Stimulated activated CD4-positive, alpha-beta T cell treated with anti-CD3 and anti-CD28 coated beads, Interleukin-2, amount 100 ng/mL, for 24 hours (primary cell): Measurements from ENCODE around the gene TNS3.
"Not testable (repeated sequence)": the region's sequence is repeated elsewhere in the genome, so short reads cannot be mapped to it uniquely, and the experiment has no call there.

ENCODE experiments used
- DNase-seq, 2 donors: peaks; one replicate each; pipeline ENCODE4 v3.0.0-alpha.2; 2020

TNS3 gene

DNA sequence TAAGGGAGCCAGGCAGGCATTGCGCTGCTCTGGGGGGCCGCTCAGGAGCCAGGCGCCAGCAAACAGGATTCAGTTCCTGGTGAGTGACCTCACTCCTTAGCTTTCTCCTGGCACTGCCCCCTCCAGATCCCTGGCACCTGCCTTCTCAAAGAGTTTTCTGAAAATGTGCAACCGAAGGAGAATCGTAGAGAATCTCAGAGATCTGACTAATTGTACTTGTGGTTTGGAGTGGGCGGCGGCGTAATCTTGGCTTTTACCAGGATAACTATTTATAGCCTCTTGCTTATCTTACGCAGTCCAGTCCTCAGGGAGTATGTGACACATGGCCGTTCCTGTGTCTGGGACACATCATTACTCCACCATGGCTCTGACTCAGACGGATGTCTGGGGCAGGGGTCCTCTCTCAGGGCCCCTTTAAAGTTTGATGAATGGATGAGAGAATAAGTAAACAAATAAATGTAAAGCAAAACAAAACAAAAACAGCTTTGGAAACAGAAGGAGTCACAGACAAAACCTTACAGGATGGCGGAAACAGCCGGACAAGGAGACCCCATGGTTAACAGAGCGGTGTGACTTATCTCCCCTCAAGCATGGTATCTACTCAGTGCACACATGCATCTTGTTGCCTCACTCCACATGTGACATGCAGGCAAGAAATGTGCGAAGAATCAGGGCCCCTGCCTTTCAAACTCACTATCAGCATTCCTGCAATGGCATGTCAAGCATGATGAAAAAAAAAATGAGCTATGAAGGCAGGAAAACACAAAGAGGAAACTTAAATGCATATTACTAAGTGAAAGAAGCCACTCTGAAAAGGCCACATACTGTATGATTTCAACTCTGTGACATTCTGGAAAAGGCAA lies 99.7 kb downstream of the TNS3 start:
- DNase-seq = no peak

- no peak for DNase-seq
Measured at GRCh38 chr7:47481541-47482012, 100.3 kb downstream of the TNS3 start.

DNA sequence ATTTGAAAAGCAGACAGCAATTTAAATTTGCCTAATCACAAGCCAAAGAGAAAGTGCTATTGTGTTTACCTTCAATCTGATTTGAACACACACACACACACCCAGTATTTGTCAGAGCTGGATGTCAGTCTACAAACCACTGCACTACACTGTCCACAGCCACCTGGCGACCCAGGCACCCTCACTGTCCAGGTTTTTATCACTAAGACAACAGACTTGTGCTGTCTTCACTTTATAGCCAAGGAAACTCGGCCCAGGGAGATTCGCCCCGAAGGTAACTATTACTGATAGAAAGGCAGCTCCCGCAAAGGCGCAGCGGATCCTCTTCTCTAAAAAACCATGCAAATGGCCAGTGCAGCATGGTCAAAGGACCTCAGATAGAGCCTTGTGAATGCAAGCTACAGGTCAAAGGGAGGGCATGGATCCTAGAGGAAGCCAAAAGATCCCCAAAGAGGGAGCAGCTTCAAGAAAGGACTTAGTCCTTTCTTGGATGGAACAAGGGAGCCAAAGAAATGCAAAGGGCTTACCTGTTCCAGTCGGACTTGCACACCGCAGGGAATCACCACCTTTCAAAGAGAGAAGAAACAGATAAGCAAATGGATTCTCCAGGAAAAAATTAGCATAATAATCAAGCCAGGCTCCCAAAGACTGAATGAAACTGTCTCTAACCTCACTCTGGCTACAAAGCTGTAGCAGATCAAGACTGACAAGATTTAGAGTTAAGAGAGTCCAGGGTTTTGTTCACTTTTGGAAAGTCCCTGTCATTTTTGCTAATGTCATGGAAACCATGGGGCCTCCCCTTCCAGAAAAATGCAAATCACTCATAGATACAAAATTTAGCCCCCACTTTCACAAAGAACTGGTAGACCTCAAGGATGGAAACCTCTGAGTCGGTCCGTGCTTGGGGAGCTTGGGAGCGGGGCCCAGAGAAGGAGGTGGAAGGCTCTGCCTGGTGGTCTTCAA lies 101.1 kb downstream of the TNS3 start:
- DNase-seq = no peak

GRCh38 chr7:47479821-47480575 lies 101.9 kb downstream of the TNS3 start:
- no peak for DNase-seq

DNA sequence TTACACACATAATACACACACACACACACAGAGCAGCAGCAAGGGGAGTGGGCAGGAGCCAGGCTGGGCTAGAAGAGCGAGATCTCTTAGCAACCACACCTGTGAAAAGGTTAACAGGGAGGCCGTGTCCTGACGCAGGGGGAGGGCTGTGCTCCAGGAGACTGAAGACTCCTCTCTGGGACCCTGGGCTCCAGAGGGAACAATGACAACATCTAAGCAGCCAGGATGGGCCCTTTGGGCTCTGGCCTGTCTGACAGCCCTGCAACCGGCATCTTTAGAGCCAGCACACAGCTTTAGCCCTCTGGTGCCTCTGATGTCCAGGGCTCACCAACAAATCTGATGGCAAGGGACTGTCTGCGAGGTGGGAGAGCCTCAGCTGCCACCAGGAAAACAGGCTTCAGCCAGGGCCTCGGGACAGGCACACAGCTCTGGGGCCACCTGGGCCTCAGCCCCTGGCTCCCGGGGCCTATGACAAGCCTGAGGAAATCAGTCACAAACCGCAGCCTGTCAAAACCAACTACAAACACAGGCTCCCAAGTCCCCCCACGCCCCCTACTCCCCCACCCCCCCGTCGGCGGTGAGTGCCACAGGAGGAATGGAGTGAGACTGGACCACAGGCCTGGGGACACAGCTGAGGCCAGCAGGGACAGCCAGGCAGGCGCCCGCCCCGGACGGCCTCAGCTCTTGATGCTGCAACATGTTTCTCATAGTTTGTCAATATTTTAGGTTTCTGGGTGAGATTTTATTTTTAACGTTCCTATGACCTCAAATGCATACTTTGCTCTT lies 102.8 kb downstream of the TNS3 start:
- DNase-seq = no peak

DNA sequence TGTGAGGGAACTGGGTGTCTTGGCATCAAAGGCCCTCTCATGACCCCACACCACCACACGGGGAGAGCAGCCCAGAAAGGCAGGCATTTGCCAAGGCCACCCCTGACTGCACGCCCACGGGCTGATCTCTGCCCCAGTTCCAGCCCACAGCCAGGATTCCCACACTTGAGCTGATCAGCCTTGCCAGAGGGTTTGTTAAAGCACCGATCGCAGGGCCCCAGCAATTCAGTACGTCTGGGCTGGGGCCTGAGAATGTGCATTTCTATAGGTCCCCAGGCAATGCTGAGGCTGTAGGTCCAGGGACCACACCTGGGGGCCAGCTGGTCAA lies 103.9 kb downstream of the TNS3 start:
- no peak for DNase-seq

DNA sequence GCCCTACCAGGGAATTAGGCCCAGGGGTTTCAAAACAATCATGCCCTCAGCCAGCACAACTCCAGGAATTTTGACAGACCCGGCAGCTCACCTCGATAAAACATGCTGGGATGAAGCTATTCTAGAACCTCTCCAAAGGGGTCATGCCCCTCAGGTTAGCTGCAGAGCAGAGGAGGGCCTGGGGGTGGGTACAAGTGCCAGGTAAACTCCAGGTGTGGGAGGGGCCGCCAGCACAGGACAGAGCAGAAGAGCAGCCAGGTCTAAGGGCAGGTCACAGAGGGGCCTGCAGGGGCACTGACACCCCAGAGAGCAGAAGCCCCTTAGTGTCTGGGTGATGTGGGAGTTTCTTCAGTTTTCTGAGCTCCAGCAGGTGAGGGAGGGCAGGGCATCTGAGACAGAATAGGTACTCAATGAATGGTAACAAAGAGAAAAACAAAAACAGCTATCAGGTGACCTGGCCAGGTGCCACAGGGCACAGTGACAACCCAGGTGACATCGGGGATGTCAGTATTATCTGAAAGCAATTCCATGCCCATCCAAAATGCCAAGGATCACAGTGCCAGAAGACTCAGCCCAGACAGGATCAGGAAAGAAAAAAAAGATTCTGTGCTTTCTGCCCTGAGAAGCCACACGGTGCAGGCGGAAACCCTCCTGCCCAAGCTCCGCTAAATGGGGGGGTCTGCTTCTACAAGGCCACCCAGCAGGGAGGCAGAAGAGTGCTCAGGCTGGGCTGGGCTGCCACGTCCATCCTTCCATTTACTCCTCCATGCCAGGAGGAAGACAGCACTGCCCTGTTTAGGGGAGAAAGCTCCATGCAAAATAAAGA lies 104.5 kb downstream of the TNS3 start:
- DNase-seq = no peak

DNA sequence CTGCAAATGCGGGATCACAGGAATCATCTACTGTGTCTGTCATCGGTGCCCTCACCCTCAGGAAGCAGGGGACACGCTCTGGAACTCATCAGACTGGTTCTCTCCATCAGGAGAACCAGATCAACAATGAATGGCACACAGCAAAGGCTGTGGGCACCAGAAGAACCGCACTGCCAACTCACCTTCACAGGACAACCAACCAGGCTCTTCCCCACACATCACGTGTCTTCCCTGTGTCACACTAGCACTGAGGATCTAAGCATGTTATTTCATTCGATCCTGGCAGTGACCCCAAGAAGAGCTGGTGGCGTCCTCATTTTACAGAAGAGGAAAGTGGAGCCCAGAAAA lies 106.1 kb downstream of the TNS3 start:
- DNase-seq = no peak

GRCh38 chr7:47474937-47475879 lies 106.7 kb downstream of the TNS3 start:
- DNase-seq = peak in 1 of 2 donors; percentile 5

DNA sequence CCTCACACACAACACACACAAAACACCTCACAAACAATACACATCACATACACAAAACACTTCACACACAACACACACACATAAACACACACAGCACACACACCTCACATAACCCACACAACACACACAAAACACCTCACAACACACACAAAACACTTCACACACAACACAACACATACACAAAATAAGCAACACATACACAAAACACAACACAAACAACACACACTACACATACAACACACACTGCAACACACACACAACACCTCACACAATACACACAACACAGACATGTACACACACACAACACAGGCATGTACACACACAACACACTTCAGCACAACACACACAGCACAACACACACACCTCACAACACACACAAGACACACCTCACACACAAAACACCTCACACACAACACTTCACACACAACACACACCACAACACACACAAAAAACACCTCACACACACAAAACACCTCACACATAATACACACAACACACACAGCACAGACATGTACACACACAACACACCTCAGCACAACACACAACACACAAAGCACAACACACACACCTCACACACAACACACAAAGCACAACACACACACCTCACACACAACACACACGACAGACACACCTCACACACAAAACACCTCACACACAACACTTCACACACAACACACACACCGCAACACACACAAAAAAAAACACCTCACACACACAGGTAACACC lies 107.5 kb downstream of the TNS3 start:
- DNase-seq = no peak

GRCh38 chr7:47473499-47474210 lies 108.3 kb downstream of the TNS3 start:
- DNase-seq = no peak

DNA sequence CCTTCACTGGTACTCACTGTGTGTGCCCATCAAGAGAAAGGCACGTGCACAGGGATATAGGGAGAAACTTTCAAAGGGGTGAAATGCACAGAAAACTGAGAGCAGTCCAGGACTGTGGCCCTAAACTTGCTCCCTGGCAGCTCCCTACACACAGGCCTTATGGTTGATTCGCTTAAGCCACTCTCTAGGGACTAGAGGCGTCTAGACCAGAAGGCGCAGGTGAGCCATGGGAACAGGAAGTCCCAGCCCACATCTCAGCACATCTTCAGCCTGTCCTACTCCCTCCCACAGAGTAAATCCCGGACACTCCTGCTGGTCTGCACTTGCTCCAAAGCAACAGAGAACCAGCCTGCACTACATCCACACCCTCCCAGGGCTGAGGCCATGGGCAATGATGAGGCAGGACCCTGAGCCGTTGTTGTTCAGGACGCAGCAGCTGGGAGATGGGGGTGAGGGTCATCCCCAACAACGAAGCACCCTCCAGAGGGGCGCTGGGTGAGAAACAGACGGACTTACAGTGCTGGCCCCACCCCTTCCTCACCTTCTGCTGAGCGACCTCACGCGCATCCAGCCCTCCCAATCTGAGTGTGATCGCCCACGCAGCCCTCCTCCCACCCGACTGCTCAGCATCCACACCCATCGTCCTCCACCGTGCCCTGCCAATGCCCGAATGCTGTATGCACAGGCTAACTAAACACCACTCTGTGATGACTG lies 109.3 kb downstream of the TNS3 start:
- DNase-seq = no peak

GRCh38 chr7:47471831-47472230 lies 110.1 kb downstream of the TNS3 start:
- DNase-seq = no peak

DNA sequence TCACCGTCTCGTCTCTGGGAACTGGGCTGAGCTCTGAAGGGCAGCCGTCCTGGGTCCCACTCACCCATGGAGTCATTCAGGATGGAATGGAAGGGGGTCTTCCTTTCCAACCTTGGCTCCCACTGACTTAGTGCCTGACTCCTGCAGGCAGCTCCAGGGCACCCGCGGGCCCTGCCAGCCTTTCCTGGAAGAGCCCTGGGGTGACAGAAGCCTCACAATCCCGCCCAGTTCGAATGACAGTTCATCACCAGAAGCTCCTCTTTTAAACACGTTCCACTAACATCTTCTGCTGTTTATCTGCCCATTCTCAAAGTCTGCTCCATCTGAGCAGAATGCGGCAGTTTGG lies 110.6 kb downstream of the TNS3 start:
- DNase-seq = no peak

DNA sequence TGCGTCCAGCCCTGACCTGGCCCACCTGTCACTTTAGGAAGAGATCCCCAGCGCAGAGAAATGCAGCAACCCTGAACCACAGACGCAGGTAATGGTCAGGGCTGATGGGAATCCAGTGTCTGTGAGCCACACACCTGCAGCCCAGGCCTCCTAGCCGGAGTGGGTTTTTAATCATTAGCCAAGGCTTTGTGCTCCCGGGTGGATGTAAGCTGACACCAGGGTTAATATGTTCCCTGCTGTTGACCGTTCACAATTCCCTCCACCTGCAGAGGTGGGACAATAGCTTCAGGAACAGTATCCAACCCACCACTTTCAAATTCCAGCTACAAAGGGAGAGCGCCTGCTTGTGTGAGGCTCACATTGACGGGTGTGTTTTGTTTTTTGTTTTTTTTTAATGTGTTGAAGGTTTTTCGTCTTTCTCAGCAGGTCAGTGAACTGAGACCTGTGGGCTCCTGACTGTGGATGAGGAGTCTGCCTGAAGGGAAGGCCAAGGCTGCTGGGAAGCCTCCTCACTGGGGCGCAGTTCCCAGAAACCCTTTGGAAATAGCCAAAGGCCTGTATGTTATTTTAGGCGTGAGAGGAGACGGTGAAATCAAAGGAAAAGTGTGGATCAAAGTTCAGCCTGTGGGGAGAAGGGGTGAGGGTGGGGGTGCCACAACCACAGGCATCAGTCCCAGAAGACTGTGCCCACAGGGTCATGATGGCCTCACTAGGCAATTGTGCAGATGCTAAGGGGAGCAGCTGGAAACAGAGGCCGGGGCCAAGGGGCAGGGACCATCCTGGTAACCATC lies 111.1 kb downstream of the TNS3 start:
- DNase-seq = no peak

DNA sequence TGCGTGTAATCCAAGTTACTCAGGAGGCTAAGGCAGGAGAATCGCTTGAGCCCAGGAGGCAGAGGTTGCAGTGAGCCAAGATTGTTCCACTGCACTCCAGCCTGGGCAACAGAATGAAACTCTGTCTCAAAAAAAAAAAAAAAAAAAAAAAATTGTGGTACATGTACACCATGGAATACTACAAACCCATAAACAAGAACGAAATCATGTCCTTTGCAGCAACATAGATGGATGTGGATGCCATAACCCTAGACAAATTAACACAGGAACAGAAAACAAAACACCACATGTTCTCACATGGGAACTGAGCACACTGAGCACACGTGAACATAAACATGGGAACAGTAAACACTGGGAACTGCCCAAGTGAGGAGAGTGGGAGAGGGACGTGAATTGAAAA lies 112.1 kb downstream of the TNS3 start:
- not testable (repeated sequence) for DNase-seq

- no peak for DNase-seq
Measured at GRCh38 chr7:47466832-47467231, 115.1 kb downstream of the TNS3 start.
